Thoracic aorta (tissue), 2 donors: Measurements from ENCODE around the gene KCNIP1. TPM values are rescaled to one million over a fixed set of nuclear protein-coding genes. Genes with fewer than 3 reads are reported as not detected.

Source experiments
- ATAC-seq: fragments of 150-250 bp; one replicate; pipeline ENCODE4 v1.8.0; 2017; ENCODE audit warnings: low read depth; ENCODE audit not compliant: insufficient number of reproducible peaks, low FRiP score
- DNase-seq: peaks from one replicate; pipeline ENCODE4 v3.0.0-alpha.2; 2020; ENCODE audit warnings: low spot score
- H3K27ac ChIP-seq, 2 donors: fragments of 200-600 bp; sonication (generic); 1 replicate in 1 of 2; 2 replicates in 1 of 2; pipeline ENCODE4 v1.5.1; 2016; ENCODE audit warnings: mild to moderate bottlenecking in 2 of 2, moderate library complexity in 2 of 2
- H3K27me3 ChIP-seq: fragments of 200-600 bp; sonication (generic); replicated peaks from 2 replicates; pipeline ENCODE4 v1.6.0; 2016; ENCODE audit warnings: mild to moderate bottlenecking; ENCODE audit not compliant: insufficient read depth
- H3K36me3 ChIP-seq: fragments of 200-600 bp; sonication (generic); one replicate; pipeline ENCODE4 v1.5.1; 2016
- H3K4me1 ChIP-seq, 2 donors: fragments of 200-600 bp; sonication (generic); 1 replicate in 1 of 2; 2 replicates in 1 of 2; pipeline versions ENCODE4 v1.5.1 to v1.6.0; 2016; ENCODE audit warnings: low read depth in 2 of 2, mild to moderate bottlenecking in 1 of 2; ENCODE audit not compliant: control insufficient read depth in 1 of 2
- H3K4me3 ChIP-seq: fragments of 200-600 bp; sonication (generic); 2 replicates; pipeline ENCODE4 v1.5.1; 2016; ENCODE audit warnings: mild to moderate bottlenecking
- H3K9me3 ChIP-seq: fragments of 200-600 bp; sonication (generic); 2 replicates; pipeline ENCODE4 v1.5.1; 2016
- total RNA-seq, 2 donors: library from RNA; depleted of rRNA; stranded (reverse); fragments of >200 nt; gene quantifications; one replicate each; pipeline versions ENCODE4 v1.1.0 to v1.2.3, GENCODE V29; 2016
- TF ChIP-seq, protein P1 (sequence below): fragments of 200-600 bp; sonication (generic); IDR thresholded peaks from one replicate; pipeline ENCODE4 v1.5.1; 2019; ENCODE audit warnings: antibody characterized with exemption

The KCNIP1 gene
- total RNA-seq, 2 donors from 2014 or later = not detected

DNA sequence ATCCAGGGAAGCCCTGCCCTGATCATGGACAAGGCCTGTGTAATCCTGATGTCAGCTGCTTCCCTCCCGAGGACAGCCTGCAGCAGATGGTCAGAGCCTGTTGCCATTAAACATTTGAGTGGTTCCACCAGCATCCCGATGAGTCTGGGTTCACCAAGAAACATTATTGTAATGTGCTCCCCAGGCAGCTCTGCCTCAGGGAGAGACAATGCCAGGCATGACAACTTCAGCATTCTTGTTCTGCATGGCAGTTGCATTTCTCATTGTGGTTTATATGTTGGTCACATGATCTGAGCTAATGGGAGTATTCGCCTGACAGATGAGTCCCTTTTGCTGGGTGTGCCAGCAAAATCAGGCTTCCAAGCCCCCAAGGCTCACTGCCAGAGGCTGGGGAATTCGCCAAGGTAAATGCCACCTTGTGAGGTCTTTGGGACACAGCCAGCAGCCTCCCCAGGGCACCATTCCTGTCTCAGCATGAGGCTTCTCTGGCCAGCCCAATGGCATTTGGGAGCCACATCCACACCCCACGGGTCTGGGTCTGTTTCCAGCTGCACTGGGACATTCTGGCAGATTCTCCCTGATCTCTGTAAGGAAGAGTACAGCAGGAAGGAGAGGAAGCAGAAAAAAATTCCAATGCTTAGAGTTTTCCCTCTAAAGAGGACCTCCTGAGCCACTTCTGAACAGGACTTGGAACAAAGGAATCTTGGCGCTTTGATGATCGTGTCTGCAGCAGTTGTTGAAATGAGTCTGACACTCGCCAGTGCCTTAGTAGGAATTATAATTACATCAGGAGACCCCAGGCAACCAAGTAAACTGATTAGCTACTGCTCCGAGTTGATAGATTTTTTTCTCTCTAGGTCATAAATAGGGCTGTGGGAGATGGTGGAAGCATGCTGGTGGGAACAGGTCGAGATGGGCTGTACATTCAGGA lies 18.7 kb downstream of the KCNIP1 start:
- Histone ChIP-seq H3K27ac (no peak overlapping the region), H3K4me3 (no peak overlapping the region), H3K4me1 (peaks cover 0 to 6% of the 10 kb centered on the region in 2 donors), H3K36me3 (no peaks in the 10 kb centered on the region), H3K27me3 (no peaks in the 10 kb centered on the region), H3K9me3 (no peaks in the 10 kb centered on the region)
- ATAC-seq = no peak
- TF ChIP-seq, protein P1, sequence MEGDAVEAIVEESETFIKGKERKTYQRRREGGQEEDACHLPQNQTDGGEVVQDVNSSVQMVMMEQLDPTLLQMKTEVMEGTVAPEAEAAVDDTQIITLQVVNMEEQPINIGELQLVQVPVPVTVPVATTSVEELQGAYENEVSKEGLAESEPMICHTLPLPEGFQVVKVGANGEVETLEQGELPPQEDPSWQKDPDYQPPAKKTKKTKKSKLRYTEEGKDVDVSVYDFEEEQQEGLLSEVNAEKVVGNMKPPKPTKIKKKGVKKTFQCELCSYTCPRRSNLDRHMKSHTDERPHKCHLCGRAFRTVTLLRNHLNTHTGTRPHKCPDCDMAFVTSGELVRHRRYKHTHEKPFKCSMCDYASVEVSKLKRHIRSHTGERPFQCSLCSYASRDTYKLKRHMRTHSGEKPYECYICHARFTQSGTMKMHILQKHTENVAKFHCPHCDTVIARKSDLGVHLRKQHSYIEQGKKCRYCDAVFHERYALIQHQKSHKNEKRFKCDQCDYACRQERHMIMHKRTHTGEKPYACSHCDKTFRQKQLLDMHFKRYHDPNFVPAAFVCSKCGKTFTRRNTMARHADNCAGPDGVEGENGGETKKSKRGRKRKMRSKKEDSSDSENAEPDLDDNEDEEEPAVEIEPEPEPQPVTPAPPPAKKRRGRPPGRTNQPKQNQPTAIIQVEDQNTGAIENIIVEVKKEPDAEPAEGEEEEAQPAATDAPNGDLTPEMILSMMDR = no peak
- no peak for DNase-seq

DNA sequence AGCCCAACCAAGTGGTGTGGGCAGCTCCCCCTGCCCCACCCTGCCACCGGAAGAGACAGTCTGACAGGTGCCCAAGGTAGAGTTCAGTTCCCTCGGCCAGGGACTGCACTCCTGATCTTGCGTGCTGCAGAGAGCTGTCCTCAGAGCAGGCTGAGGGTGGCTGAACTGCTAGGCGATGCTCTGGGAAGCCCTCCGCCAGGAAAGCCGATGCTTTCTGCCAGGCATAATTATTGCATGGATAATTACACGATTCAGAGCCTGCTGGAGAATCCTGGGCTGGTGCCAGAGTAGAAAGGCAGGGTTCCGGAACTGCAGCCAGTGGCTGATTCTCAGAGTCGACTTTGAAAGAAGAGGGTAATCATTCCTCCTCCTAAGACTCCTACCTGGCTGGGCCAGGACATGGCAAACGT lies 19.3 kb downstream of the KCNIP1 start:
- H3K9me3 ChIP-seq = no peaks in the 10 kb centered on the region
- no peak overlapping the region for H3K4me3 ChIP-seq
- peaks cover 0 to 6% of the 10 kb centered on the region in 2 donors for H3K4me1 ChIP-seq
- DNase-seq (no peak), ATAC-seq (no peak)
- no peak overlapping the region for H3K27ac ChIP-seq
- no peaks in the 10 kb centered on the region for H3K36me3 ChIP-seq
- TF ChIP-seq, protein P1 = no peak
- H3K27me3 ChIP-seq = no peaks in the 10 kb centered on the region

DNA sequence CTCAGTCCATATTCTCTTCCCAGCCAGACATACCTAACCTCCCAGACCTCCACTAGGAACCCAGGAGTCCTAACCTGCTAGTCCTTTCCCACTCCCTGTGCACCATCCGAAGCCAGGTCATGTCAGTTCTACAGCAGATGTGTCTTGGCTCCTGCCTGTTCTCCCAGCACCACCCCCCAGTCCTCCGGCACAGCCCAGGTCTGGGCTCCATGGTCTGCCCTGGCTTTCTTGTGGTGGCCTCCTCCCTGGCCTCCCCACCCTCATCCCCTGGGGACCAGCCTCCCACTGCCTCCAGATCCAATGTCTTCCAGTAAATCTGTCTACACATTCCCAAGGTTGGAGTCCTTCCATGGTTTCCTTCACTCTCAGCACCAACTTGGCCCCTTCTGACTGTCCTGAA lies 20.0 kb downstream of the KCNIP1 start:
- no peaks in the 10 kb centered on the region for H3K36me3 ChIP-seq
- H3K4me1 ChIP-seq = peaks cover 0 to 6% of the 10 kb centered on the region in 2 donors
- DNase-seq = no peak
- no peak overlapping the region for H3K27ac ChIP-seq
- no peaks in the 10 kb centered on the region for H3K27me3 ChIP-seq
- ATAC-seq = no peak
- TF ChIP-seq, protein P1 = no peak
- no peak overlapping the region for H3K4me3 ChIP-seq
- no peaks in the 10 kb centered on the region for H3K9me3 ChIP-seq

DNA sequence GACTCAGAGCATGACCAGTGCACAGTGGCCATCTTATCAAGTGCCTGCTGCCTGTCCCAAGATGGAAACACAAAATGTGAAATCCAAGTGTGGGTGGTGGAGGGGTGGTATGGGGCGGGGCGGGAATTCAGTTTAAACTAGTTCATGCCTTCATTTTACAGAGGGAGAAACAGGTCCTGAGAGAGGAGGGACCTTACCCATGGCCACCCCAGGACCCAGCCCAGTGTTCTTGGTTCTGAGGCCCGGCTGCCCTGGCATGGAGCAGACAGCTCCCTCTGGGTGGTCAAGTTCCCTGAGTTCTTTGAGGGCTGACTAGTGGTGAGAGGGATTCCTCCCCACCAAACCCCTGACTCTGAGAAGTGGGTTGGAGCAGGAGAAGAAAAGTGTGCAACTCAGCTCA lies 20.8 kb downstream of the KCNIP1 start:
- H3K27ac ChIP-seq = no peak overlapping the region
- no peaks in the 10 kb centered on the region for H3K36me3 ChIP-seq
- H3K27me3 ChIP-seq = no peaks in the 10 kb centered on the region
- DNase-seq (no peak), ATAC-seq (no peak)
- peaks cover 0 to 6% of the 10 kb centered on the region in 2 donors for H3K4me1 ChIP-seq
- H3K4me3 ChIP-seq = no peak overlapping the region
- H3K9me3 ChIP-seq = no peaks in the 10 kb centered on the region
- TF ChIP-seq, protein P1 = no peak

DNA sequence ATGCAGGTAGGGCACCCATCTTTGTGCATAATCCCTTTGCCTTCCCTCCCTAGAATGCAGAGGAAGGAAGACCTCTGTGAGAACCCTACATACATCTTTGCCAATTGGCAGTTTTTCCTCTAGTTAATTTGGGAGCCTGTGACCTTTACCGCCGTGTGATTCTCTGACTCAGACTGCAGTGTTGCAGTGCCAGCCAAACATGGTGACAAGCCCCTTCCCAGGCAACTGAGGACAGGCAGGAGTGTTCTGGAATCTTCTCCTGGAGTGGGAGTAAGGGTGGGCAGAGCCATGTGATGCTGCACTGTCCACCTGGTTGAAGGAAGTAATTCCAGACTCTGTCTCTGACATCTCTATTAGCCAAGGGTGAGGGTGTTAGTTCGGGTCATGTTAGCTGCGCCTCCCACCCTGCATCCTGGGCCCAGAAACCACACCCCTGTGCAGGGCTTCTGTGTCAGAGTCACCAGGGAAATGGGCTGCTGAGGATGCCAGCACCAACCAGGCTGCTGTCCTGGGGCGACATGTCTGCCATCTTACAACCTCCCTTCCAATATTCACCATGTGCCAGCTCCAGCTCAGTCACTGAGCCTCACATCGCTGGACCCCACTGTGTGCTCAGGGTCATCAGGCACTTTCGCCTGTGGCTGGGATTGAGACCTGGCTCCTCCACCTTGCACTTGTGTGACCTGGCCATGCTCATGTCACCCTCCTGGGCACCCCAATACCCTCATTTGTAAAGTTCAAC lies 21.8 kb downstream of the KCNIP1 start:
- Histone ChIP-seq H3K36me3 (no peaks in the 10 kb centered on the region), H3K27ac (no peak overlapping the region), H3K4me3 (no peak overlapping the region), H3K27me3 (no peaks in the 10 kb centered on the region), H3K4me1 (peaks cover 0 to 6% of the 10 kb centered on the region in 2 donors), H3K9me3 (no peaks in the 10 kb centered on the region)
- TF ChIP-seq, protein P1 = no peak
- ATAC-seq = no peak
- DNase-seq = no peak
